ENCODE data around the gene ACBD4. TPM values are rescaled to one million over a fixed set of nuclear protein-coding genes. Genes with fewer than 3 reads are reported as not detected.

ACBD4 gene
- total RNA-seq, 1 donor from 2014 or later, result 20.6 TPM

DNA sequence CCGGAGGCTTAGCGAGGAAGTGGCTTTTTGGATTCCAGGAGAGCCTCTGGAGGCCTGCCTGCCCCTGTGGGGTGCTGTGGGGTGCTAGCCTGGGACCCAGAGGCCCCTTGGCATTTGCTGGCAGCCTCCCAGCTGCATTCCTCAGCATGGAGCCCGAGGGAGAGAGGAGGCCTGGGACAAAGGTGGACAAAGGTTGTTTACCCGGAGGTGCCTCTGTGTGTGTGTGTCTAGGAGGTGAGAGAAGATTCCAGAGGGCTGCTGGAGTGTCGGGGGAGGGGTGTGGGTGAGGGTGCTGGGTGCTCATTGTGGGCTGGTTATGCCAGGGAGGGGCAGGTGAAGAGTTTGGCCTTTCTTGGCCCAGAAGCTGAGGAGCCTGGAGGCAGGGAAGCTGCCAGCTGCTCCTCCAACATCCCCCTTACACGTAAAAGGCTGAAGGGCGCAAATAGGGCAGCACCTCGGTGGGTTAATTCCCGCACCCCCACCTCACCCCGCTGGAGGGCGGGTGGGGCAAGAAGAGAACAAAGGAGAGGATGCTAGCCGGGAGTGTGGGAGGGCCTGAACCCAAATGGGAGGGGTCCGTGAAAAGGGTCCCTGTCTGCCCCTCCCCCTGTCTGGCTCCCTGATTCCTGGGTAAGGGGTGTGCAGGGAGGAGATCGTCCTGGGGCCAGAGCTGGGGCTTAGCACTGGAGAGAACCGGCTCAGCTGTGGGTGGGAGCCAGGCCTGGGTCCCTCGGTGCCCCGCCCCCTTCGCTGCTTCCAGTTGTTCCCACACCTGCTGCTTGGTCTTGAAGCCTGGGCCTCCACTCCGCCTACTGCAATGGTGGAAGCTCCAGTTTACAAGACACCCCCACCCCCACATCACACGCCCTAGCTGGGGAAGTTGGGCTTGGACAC lies 36.1 kb downstream of the ACBD4 start:
- H3K27ac Mint-ChIP-seq, result peak overlapping the region; percentile 35
- peaks cover 14% of the 10 kb centered on the region for H3K4me1 Mint-ChIP-seq
- H3K9me3 Mint-ChIP-seq, result no peaks in the 10 kb centered on the region
- H3K27me3 Mint-ChIP-seq, result no peaks in the 10 kb centered on the region
- no peak for ATAC-seq (ENCODE audit: low read depth)
- POLR2A ChIA-PET, result interaction anchor here (1.2 to 3.9 kb wide), 3 partner anchors 10 to 145 kb away, joined by 6 to 84 read pairs (median 71); partner anchors contain the start of genes HEXIM1, HEXIM2 and MAP3K14
- no peak for DNase-seq
- no peaks in the 10 kb centered on the region for H3K36me3 Mint-ChIP-seq (ENCODE audit: low read depth)
- intact Hi-C loops (cut with micrococcal nuclease), result loop anchor here (1.0 to 2.0 kb wide), 2 partner anchors 10 to 37 kb away; partner anchors contain the start of genes ACBD4 and HEXIM2
- TF ChIP-seq, protein P1, sequence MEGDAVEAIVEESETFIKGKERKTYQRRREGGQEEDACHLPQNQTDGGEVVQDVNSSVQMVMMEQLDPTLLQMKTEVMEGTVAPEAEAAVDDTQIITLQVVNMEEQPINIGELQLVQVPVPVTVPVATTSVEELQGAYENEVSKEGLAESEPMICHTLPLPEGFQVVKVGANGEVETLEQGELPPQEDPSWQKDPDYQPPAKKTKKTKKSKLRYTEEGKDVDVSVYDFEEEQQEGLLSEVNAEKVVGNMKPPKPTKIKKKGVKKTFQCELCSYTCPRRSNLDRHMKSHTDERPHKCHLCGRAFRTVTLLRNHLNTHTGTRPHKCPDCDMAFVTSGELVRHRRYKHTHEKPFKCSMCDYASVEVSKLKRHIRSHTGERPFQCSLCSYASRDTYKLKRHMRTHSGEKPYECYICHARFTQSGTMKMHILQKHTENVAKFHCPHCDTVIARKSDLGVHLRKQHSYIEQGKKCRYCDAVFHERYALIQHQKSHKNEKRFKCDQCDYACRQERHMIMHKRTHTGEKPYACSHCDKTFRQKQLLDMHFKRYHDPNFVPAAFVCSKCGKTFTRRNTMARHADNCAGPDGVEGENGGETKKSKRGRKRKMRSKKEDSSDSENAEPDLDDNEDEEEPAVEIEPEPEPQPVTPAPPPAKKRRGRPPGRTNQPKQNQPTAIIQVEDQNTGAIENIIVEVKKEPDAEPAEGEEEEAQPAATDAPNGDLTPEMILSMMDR (IDR thresholded peaks at IDR 0.05), result no peak
- CTCF ChIA-PET, result interaction anchor here (1.1 to 3.2 kb wide), 4 partner anchors 21 to 36 kb away, joined by 4 to 23 read pairs (median 20); partner anchors contain the start of gene ACBD4
- H3K4me3 Mint-ChIP-seq, result no peak overlapping the region

DNA sequence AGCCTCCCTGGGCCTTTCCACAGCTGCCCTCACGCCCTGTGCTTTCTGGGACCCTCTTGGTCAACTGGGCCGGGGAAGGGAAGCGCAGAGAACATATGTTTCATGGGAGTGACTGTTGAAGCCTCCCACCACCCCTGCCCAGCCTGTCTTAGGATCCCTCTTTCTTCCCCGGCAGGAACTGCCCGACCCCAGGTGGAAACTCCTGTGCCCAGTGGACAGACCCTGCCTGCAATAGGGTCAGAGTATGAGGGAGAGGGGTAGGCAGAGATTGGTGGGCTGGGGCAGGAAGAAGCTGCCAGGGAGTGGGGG lies 36.7 kb downstream of the ACBD4 start:
- H3K27me3 Mint-ChIP-seq, result no peaks in the 10 kb centered on the region
- peaks cover 14% of the 10 kb centered on the region for H3K4me1 Mint-ChIP-seq
- H3K4me3 Mint-ChIP-seq, result no peak overlapping the region
- no peaks in the 10 kb centered on the region for H3K9me3 Mint-ChIP-seq
- no peak for ATAC-seq (ENCODE audit: low read depth)
- H3K27ac Mint-ChIP-seq, result peak overlapping the region; percentile 35
- no peak for DNase-seq
- ChIA-PET POLR2A (interaction anchor here (1.1 to 3.9 kb wide), 6 partner anchors 11 to 144 kb away, joined by 3 to 84 read pairs (median 8); partner anchors contain the start of genes FMNL1, HEXIM1, HEXIM2 and MAP3K14), CTCF (interaction anchor here (1.1 to 3.2 kb wide), 5 partner anchors 10 to 37 kb away, joined by 3 to 23 read pairs (median 18); partner anchors contain the start of gene ACBD4)
- H3K36me3 Mint-ChIP-seq (ENCODE audit: low read depth), result no peaks in the 10 kb centered on the region
- TF ChIP-seq, protein P1 (IDR thresholded peaks at IDR 0.05), result no peak
- intact Hi-C loops (cut with micrococcal nuclease), result loop anchor here (1.0 to 2.0 kb wide), 2 partner anchors 11 to 37 kb away; partner anchors contain the start of genes ACBD4 and HEXIM2

DNA sequence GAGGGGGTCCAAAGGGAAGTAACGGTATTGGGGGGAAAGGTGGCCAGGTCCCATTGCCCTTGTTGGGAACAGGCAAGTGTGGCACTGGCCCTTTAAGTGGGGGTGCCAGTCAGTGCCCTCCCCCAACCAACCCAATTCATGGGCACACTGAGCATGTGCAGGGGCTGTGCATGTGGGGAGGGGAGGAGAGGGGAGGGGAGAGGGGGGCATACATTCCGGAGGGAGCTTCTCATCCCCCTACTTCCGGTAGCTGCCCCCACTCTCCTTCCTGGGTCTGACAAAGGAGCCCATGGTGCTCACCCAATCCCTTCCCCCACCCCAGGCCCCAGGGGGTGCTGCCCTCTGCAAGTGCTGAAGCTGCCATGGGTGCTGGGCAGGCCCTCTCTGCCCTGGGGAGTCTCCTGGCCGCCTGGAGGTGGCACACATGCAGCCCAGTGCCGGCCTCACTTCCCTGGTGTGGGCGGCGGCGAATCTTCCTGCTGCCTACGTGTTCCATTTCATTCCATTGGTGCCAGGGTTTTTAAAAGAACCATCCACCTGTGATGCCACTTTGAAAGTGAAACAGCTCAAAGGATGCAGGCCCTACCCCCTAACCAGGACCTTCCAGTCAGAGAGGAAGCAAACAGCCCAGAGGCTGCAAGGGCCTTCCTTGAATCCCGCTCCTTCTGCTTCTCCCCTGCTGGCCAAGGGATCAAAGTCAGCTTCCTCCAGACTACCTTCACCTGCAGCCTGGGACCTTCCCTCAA lies 37.2 kb downstream of the ACBD4 start:
- intact Hi-C loops (cut with micrococcal nuclease), result loop anchor here (1.0 to 2.0 kb wide), 2 partner anchors 11 to 38 kb away; partner anchors contain the start of genes ACBD4 and HEXIM2
- Mint-ChIP-seq H3K27ac (peak overlapping the region; percentile 93), H3K4me1 (peaks cover 14% of the 10 kb centered on the region), H3K36me3 (ENCODE audit: low read depth) (no peaks in the 10 kb centered on the region), H3K27me3 (no peaks in the 10 kb centered on the region), H3K9me3 (no peaks in the 10 kb centered on the region), H3K4me3 (peak overlapping the region; percentile 80)
- POLR2A ChIA-PET, result interaction anchor here (0.6 to 3.9 kb wide), 11 partner anchors 10 to 146 kb away, joined by 3 to 84 read pairs (median 6); partner anchors contain the start of genes FMNL1, HEXIM1, HEXIM2 and MAP3K14
- ATAC-seq (ENCODE audit: low read depth) (peak; percentile 91), DNase-seq (peak; percentile 52)
- CTCF ChIA-PET, result interaction anchor here (1.1 to 3.2 kb wide), 6 partner anchors 10 to 46 kb away, joined by 3 to 23 read pairs (median 12); partner anchors contain the start of gene ACBD4
- TF ChIP-seq, protein P1 (IDR thresholded peaks at IDR 0.05), result no peak

DNA sequence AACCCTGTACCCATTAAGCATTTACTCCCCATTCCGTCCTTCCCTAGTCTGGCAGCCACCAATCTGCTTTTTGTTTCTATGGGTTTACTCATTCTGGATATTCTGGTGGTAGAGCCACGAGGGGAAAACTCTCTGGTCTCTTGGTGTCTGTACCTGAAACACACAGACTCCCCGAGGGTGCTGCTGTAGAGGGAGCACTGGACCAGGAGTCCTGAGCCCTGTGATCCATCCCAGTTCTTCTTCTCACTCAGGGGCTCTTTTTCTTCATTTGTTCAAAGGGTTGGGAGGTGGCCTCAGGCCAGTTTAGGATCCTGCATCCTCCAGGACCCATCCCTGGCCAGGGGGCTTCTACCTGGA lies 40.2 kb downstream of the ACBD4 start:
- intact Hi-C loops (cut with micrococcal nuclease), result no loop called here
- no peak for DNase-seq
- Mint-ChIP-seq H3K27ac (no peak overlapping the region), H3K4me3 (no peak overlapping the region), H3K9me3 (no peaks in the 10 kb centered on the region), H3K4me1 (peaks cover 14% of the 10 kb centered on the region), H3K36me3 (ENCODE audit: low read depth) (no peaks in the 10 kb centered on the region), H3K27me3 (no peaks in the 10 kb centered on the region)
- no peak for ATAC-seq (ENCODE audit: low read depth)
- TF ChIP-seq, protein P1 (IDR thresholded peaks at IDR 0.05), result no peak
- CTCF ChIA-PET, result no interaction called here
- POLR2A ChIA-PET, result interaction anchor here (0.6 to 1.1 kb wide), 2 partner anchors 14 to 23 kb away, joined by 3 read pairs; partner anchors contain the start of gene HEXIM2
